ENCODE results near the gene C14orf180.

DNA sequence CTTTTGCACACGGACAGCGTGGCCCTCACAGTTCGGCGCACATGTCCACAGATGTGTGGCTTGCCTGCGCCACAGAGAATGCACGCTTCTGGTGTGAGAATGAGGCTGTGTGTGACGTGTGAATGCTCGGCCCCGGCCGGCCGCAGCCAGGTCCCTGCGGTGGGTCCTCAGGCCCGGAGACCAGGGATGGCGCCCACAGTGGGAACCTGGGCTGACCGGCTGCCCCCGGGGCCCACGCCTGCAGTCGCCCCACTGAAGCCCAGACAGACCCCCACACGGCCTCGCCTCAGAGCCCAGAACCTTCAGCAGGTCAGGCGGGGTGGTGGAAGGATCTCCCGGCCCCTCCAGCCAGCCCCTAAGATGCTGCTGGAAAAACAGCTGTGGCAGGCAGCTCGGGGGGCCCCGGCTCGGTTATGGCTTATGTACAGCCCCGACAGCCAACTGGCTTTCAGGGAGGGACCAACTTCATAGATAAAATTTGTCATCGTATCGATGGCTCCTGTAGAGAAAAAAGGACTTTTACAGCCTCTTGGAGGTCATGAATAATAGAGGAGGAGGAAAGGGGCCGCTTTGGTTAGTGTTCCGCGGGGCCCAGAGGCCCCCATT lies 4.5 kb upstream of the C14orf180 start:
- TF ChIP-seq POLR2A (IDR thresholded peaks at IDR 0.05) = no peak
- TF ChIP-seq, protein P1, sequence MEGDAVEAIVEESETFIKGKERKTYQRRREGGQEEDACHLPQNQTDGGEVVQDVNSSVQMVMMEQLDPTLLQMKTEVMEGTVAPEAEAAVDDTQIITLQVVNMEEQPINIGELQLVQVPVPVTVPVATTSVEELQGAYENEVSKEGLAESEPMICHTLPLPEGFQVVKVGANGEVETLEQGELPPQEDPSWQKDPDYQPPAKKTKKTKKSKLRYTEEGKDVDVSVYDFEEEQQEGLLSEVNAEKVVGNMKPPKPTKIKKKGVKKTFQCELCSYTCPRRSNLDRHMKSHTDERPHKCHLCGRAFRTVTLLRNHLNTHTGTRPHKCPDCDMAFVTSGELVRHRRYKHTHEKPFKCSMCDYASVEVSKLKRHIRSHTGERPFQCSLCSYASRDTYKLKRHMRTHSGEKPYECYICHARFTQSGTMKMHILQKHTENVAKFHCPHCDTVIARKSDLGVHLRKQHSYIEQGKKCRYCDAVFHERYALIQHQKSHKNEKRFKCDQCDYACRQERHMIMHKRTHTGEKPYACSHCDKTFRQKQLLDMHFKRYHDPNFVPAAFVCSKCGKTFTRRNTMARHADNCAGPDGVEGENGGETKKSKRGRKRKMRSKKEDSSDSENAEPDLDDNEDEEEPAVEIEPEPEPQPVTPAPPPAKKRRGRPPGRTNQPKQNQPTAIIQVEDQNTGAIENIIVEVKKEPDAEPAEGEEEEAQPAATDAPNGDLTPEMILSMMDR (IDR thresholded peaks at IDR 0.05) = no peak
